GM19452 (cell line): ENCODE data around the gene GRN.
"Not testable (repeated sequence)": the region's sequence is repeated elsewhere in the genome, so short reads cannot be mapped to it uniquely, and the experiment has no call there.

ENCODE experiments used
- ATAC-seq: cut with Tn5 transposase; IDR thresholded peaks from one replicate; pipeline ENCODE4 v1.9.1; 2021; ENCODE audit not compliant: unreplicated experiment

GRN gene

GRCh38 chr17:44346064-44346844, 1.2 kb downstream of the GRN start:
- no peak for ATAC-seq

GRCh38 chr17:44347206-44348055, 2.3 kb downstream of the GRN start:
- ATAC-seq = not testable (repeated sequence)

- ATAC-seq = peak; percentile 44
Measured at GRCh38 chr17:44348234-44348987, 3.3 kb downstream of the GRN start.

- ATAC-seq = no peak
Measured at GRCh38 chr17:44348988-44349364, 3.9 kb downstream of the GRN start.

DNA sequence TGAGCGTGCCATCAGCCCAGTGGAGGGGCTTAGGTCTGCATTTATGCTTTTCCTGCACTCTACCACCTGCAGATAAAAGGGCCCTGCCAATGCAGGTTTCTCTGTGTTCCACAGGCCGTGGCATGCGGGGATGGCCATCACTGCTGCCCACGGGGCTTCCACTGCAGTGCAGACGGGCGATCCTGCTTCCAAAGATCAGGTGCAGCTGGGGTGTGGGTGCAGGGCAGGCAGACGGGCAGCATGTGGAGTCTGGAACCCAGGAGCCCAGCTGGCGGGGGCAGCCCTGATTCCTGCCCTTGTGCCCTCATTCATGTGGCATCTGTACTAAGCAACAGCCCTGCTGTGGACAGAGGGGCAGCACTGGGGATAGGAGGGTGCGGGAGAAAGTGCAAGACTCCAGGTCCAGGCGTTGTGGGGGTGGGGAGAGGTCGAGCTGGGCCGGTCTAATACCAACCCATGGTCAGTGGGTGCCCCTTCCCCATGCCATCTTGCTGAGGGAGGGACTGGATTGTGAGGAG, 4.5 kb downstream of the GRN start:
- no peak for ATAC-seq

DNA sequence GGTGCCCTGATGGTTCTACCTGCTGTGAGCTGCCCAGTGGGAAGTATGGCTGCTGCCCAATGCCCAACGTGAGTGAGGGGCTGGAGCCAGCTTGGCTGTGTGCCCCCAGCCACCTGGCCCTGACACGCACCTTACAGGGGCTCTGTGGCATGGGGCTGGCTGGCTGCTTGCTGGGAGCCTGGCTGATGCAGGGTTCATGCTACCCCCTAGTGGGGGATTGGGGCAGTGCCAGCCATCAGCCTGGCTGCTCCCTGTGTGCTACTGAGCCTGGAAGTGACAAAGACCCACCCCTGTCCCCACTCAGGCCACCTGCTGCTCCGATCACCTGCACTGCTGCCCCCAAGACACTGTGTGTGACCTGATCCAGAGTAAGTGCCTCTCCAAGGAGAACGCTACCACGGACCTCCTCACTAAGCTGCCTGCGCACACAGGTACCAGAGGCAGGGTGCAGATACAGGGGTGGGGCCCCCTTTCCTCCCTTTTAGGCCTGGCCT, 5.7 kb downstream of the GRN start:
- ATAC-seq = no peak

DNA sequence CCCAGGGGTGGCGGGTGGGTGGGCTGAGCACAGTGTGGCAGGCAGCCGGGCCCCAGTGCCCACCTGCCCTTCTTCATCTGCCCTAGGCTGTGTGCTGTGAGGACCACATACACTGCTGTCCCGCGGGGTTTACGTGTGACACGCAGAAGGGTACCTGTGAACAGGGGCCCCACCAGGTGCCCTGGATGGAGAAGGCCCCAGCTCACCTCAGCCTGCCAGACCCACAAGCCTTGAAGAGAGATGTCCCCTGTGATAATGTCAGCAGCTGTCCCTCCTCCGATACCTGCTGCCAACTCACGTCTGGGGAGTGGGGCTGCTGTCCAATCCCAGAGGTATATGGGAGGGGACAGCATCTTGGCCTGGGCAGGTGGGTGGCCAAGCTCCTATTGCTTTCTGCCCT, 6.4 kb downstream of the GRN start:
- ATAC-seq = no peak

DNA sequence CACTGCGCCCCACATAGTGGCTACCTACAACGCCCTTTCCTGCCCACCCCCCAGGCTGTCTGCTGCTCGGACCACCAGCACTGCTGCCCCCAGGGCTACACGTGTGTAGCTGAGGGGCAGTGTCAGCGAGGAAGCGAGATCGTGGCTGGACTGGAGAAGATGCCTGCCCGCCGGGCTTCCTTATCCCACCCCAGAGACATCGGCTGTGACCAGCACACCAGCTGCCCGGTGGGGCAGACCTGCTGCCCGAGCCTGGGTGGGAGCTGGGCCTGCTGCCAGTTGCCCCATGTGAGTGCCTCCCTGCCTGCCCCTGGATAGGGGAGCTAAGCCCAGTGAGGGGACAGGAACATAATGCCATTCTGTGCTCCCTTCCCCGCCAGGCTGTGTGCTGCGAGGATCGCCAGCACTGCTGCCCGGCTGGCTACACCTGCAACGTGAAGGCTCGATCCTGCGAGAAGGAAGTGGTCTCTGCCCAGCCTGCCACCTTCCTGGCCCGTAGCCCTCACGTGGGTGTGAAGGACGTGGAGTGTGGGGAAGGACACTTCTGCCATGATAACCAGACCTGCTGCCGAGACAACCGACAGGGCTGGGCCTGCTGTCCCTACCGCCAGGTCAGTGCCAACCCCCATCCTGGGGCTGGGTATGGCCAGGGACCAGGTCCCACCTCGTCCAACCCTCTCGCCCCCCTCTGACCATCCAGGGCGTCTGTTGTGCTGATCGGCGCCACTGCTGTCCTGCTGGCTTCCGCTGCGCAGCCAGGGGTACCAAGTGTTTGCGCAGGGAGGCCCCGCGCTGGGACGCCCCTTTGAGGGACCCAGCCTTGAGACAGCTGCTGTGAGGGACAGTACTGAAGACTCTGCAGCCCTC, 7.1 kb downstream of the GRN start:
- ATAC-seq = no peak

GRCh38 chr17:44352828-44353671, 7.9 kb downstream of the GRN start:
- ATAC-seq = no peak

DNA sequence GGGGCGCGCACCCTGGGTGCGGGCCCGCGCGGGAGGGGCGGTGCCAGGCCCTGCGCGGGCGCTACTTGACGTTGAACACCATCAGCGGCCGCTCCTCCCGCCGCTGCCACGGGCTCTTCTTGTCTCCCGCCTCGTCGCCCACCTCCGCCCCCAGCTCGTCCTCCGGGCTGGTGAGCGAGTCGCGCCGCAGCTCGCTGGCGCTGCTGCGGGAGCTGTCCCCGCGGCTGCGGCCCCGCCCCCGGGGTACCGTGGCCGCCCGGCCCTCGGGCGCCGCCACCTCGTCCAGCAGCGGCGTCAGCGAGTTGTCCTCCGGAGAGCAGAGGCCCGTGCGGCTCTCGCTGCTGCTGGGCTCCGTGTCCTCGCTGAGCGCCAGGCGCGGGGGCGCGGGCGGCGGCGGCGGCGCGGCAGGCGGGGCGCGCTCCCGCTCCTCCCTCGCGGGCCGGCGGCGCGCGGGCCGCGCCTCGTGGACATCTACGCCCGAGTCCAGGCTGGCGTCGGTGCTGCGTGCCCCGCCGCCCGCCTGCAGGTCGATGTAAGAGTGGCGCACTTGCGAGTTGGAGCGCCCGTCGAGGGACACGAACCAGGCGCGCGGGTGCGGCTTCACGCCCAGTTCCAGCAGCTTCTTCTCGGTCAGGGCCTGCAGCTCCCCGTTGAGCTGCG, 8.7 kb downstream of the GRN start:
- ATAC-seq = no peak

GRCh38 chr17:44354582-44355561, 9.8 kb downstream of the GRN start:
- no peak for ATAC-seq

GRCh38 chr17:44355642-44356099, 10.6 kb downstream of the GRN start:
- ATAC-seq = no peak

- ATAC-seq = no peak
Measured at GRCh38 chr17:44356241-44356640, 11.1 kb downstream of the GRN start.

GRCh38 chr17:44358066-44358465, 13.0 kb downstream of the GRN start:
- ATAC-seq = no peak

DNA sequence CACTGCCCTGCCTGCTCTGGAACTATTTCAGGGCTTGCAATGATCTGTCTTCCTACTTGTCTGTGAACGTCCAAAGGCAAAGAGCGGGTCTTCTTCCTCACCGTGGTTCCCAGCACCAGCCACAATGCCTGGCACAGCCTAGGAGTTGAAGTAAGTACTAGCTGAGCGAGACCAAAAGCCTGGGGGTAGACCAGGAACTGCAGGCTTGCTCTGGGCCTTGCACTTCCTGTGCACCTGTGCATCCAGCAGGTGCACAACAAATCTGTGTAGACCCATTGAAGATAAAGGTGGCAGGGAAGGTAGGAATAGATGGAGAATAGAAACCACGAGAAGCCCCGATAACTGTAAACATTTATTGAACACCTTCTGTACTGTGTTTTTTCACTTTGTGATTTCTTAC, 13.9 kb downstream of the GRN start:
- ATAC-seq = no peak

- no peak for ATAC-seq
Measured at GRCh38 chr17:44359458-44360143, 14.5 kb downstream of the GRN start.

- no peak for ATAC-seq
Measured at GRCh38 chr17:44360144-44360533, 15.0 kb downstream of the GRN start.
